Activated CD4-positive, alpha-beta T cell treated with anti-CD3 and anti-CD28 coated beads for 1 hour (primary cell): ENCODE results near the gene TEAD2.
"Not testable (repeated sequence)": the region's sequence is repeated elsewhere in the genome, so short reads cannot be mapped to it uniquely, and the experiment has no call there.

ENCODE experiments used
- DNase-seq: peaks from one replicate; pipeline ENCODE4 v3.0.0-alpha.2; 2020

The TEAD2 gene

GRCh38 chr19:49331187-49331586 is 31.0 kb downstream of the TEAD2 start:
- not testable (repeated sequence) for DNase-seq

DNA sequence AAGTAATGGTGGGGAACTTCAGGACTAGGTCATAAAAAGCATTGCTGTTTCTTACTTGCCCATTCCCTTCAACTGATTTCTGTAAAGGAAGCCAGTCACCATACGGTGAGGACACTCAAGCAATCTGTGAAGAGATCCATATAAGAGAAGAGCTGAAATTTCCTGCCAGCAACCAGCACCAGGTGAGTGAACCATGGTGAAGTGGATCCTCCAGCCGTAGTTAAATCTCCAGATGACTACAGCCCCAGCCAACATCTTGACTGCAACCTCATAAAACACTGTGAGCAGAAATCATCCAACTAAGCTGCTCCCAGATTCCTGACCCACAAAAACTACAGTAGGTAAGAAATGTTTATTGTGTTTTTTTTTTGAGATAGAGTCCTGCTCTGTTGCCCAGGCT is 33.5 kb downstream of the TEAD2 start:
- no peak for DNase-seq

GRCh38 chr19:49327878-49328544 is 34.2 kb downstream of the TEAD2 start:
- DNase-seq: no peak

DNA sequence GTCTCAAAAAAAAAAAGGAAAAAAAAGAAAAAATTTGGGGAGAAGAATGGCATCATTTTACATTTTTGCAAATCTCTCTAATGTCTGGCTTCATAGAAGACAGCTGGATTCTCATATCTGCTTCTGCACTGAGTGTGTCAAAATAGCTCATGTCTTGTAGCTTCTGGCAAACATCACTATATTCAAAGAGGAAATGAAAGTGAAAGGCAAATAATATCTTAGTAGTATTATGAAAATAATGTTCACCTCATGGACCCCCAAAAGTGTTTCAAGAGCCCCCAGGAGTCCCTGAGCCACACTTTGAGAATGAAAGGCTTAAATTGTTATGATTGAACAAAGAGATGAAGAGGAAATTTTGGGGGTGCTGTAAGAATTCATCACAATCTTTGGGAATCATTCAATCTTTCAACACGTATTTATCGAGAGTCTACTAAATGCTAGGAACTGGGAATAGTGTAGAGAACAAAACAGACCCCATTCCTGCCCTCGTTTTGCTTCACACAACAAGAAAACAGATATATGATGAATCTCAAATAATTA is 36.0 kb downstream of the TEAD2 start:
- no peak for DNase-seq

DNA sequence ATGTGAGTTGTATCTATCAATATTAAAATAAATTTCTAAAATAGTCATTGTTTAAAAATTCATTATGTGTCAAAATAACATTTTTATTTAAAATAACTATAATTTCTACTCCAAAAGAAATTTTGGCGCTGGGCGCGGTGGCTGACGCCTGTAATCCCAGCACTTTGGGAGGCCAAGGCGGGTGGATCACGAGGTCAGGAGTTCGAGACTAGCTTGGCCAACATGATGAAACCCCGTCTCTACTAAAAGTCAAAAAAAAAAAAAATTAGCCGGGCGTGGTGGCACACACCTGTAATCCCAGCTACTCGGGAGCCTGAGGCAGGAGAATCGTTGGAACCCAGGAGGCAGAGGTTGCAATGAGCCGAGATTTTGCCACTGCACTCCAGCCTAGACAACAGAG is 36.5 kb downstream of the TEAD2 start:
- not testable (repeated sequence) for DNase-seq

GRCh38 chr19:49324801-49325576 is 37.2 kb downstream of the TEAD2 start, which contains the start of gene SLC6A16:
TSS of gene SLC6A16 (minus strand) at chr19:49325191. CDS start at chr19:49311347, 13,844 bp downstream.
- no peak for DNase-seq

GRCh38 chr19:49318296-49318695 is 43.9 kb downstream of the TEAD2 start:
- DNase-seq: no peak

DNA sequence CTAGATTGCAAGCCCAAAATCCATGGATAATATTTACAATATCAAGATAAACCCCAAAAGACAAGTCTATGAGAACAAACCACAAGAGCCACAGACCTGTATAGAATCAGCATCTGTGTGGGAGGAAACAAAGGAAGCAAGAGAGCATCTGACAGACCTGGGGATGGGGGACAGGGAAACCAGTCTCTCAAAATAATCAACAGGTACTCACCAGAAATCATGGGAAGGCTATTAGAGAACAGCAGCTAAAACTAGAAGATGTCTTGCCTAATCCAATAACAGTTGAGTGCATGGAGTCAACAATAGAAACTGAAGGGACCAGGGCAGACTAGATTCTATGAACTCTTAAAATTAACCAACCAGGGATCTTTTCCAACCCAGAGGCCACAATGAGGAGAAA is 45.9 kb downstream of the TEAD2 start:
- DNase-seq: no peak

DNA sequence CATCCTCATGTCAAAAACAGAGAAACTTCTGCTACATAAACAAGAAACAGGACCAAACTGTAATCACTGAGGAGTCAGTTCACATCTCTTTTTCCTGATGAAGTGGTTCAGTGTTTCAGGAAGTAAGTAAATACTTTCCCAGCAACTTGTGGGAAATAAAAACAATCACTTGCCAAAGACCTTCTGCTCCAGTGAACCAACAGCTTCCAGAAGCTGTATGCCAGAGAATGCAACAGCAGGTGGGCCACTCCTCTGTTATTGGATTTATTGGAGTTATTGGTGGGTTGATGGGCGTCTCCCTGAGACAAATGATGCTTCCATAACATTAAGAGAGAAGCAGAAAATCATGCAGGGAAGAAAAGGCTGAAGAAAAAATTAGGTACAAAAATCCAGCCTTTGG is 47.1 kb downstream of the TEAD2 start:
- DNase-seq: no peak

GRCh38 chr19:49309087-49309486 is 53.1 kb downstream of the TEAD2 start:
- DNase-seq: no peak

DNA sequence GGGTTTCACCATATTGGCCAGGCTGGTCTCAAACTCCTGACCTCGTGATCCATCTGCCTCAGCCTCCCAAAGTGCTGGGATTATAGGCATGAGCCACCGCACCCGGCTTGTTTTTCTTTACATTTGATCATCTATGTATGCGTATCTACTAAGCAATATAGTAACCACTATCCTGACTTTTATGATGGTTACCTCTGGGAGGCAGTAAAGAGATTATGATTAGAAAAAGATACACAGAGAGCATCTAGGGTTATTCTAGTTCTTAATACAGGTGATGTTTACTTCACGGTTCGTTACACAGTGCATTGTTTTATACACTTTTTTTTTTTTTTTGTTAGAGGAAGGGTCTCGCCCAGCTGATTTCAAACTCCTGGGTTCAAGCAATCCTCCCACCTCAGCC is 55.5 kb downstream of the TEAD2 start:
- not testable (repeated sequence) for DNase-seq

GRCh38 chr19:49301866-49302252 is 60.4 kb downstream of the TEAD2 start:
- DNase-seq: no peak

- peak; percentile 69 for DNase-seq
Measured at GRCh38 chr19:49301165-49301865, 60.9 kb downstream of the TEAD2 start.

- DNase-seq: not testable (repeated sequence)
Measured at GRCh38 chr19:49298653-49299052, 63.6 kb downstream of the TEAD2 start.

GRCh38 chr19:49297403-49297802 is 64.8 kb downstream of the TEAD2 start:
- no peak for DNase-seq

- no peak for DNase-seq
Measured at GRCh38 chr19:49295208-49295880, 66.9 kb downstream of the TEAD2 start.

GRCh38 chr19:49294401-49294800 is 67.8 kb downstream of the TEAD2 start:
- DNase-seq: no peak
